ENCODE measurements around the gene NTRK2.

NTRK2 gene

GRCh38 chr9:84924266-84924665, 254.7 kb downstream of the NTRK2 start:
- no peak for FAIRE-seq
- no peak for DNase-seq (ENCODE audit: insufficient read length, low spot score)
- TF ChIP-seq POLR2AphosphoS5 (IDR thresholded peaks at IDR 0.05; ENCODE audit: low read depth, low read length) = no peak
- no peak for TF ChIP-seq POLR2A (IDR thresholded peaks at IDR 0.05; ENCODE audit: low read depth, low read length)
- no peak for TF ChIP-seq SPI1 (IDR thresholded peaks at IDR 0.05; ENCODE audit: low read depth, low read length)
- TF ChIP-seq TAF1 (IDR thresholded peaks at IDR 0.05; ENCODE audit: low read depth, low read length) = no peak
- TF ChIP-seq POU2F2 (IDR thresholded peaks at IDR 0.05; ENCODE audit: low read depth, low read length) = no peak
- TF ChIP-seq PAX5 (IDR thresholded peaks at IDR 0.05; ENCODE audit: insufficient read depth, low read length, severe bottlenecking) = no peak

- no peak for TF ChIP-seq TAF1 (IDR thresholded peaks at IDR 0.05; ENCODE audit: low read depth, low read length)
- no peak for TF ChIP-seq SPI1 (IDR thresholded peaks at IDR 0.05; ENCODE audit: low read depth, low read length)
- no peak for TF ChIP-seq POLR2A (IDR thresholded peaks at IDR 0.05; ENCODE audit: low read depth, low read length)
- TF ChIP-seq POLR2AphosphoS5 (IDR thresholded peaks at IDR 0.05; ENCODE audit: low read depth, low read length) = no peak
- TF ChIP-seq POU2F2 (IDR thresholded peaks at IDR 0.05; ENCODE audit: low read depth, low read length) = no peak
- TF ChIP-seq PAX5 (IDR thresholded peaks at IDR 0.05; ENCODE audit: insufficient read depth, low read length, severe bottlenecking) = no peak
- FAIRE-seq (no peak), DNase-seq (ENCODE audit: insufficient read length, low spot score) (no peak)
Observed at GRCh38 chr9:84925225-84925872, 255.8 kb downstream of the NTRK2 start.

GRCh38 chr9:84926793-84927192, 257.3 kb downstream of the NTRK2 start:
- TF ChIP-seq TAF1 (IDR thresholded peaks at IDR 0.05; ENCODE audit: low read depth, low read length) (no peak), SPI1 (IDR thresholded peaks at IDR 0.05; ENCODE audit: low read depth, low read length) (no peak), PAX5 (IDR thresholded peaks at IDR 0.05; ENCODE audit: insufficient read depth, low read length, severe bottlenecking) (no peak), POLR2A (IDR thresholded peaks at IDR 0.05; ENCODE audit: low read depth, low read length) (no peak), POU2F2 (IDR thresholded peaks at IDR 0.05; ENCODE audit: low read depth, low read length) (no peak), POLR2AphosphoS5 (IDR thresholded peaks at IDR 0.05; ENCODE audit: low read depth, low read length) (no peak)
- DNase-seq (ENCODE audit: insufficient read length, low spot score) = no peak
- no peak for FAIRE-seq

GRCh38 chr9:84928419-84928818, 258.9 kb downstream of the NTRK2 start:
- DNase-seq (ENCODE audit: insufficient read length, low spot score) = no peak
- TF ChIP-seq POLR2A (IDR thresholded peaks at IDR 0.05; ENCODE audit: low read depth, low read length) (no peak), TAF1 (IDR thresholded peaks at IDR 0.05; ENCODE audit: low read depth, low read length) (no peak), PAX5 (IDR thresholded peaks at IDR 0.05; ENCODE audit: insufficient read depth, low read length, severe bottlenecking) (no peak), SPI1 (IDR thresholded peaks at IDR 0.05; ENCODE audit: low read depth, low read length) (no peak), POLR2AphosphoS5 (IDR thresholded peaks at IDR 0.05; ENCODE audit: low read depth, low read length) (no peak), POU2F2 (IDR thresholded peaks at IDR 0.05; ENCODE audit: low read depth, low read length) (no peak)
- FAIRE-seq = no peak

GRCh38 chr9:84929068-84929467, 259.5 kb downstream of the NTRK2 start:
- FAIRE-seq (no peak), DNase-seq (ENCODE audit: insufficient read length, low spot score) (no peak)
- TF ChIP-seq SPI1 (IDR thresholded peaks at IDR 0.05; ENCODE audit: low read depth, low read length) (no peak), TAF1 (IDR thresholded peaks at IDR 0.05; ENCODE audit: low read depth, low read length) (no peak), POU2F2 (IDR thresholded peaks at IDR 0.05; ENCODE audit: low read depth, low read length) (no peak), POLR2AphosphoS5 (IDR thresholded peaks at IDR 0.05; ENCODE audit: low read depth, low read length) (no peak), POLR2A (IDR thresholded peaks at IDR 0.05; ENCODE audit: low read depth, low read length) (no peak), PAX5 (IDR thresholded peaks at IDR 0.05; ENCODE audit: insufficient read depth, low read length, severe bottlenecking) (no peak)

- TF ChIP-seq POLR2AphosphoS5 (IDR thresholded peaks at IDR 0.05; ENCODE audit: low read depth, low read length) (no peak), SPI1 (IDR thresholded peaks at IDR 0.05; ENCODE audit: low read depth, low read length) (no peak), PAX5 (IDR thresholded peaks at IDR 0.05; ENCODE audit: insufficient read depth, low read length, severe bottlenecking) (no peak), POLR2A (IDR thresholded peaks at IDR 0.05; ENCODE audit: low read depth, low read length) (no peak)
- DNase-seq (ENCODE audit: insufficient read length, low spot score) (no peak), FAIRE-seq (no peak)
Observed at GRCh38 chr9:84932915-84933527, 263.5 kb downstream of the NTRK2 start.

- TF ChIP-seq SPI1 (IDR thresholded peaks at IDR 0.05; ENCODE audit: low read depth, low read length) (no peak), TAF1 (IDR thresholded peaks at IDR 0.05; ENCODE audit: low read depth, low read length) (no peak), POLR2AphosphoS5 (IDR thresholded peaks at IDR 0.05; ENCODE audit: low read depth, low read length) (no peak)
- FAIRE-seq (no peak), DNase-seq (ENCODE audit: insufficient read length, low spot score) (no peak)
Observed at GRCh38 chr9:84935528-84936117, 266.1 kb downstream of the NTRK2 start.

- no peak for DNase-seq (ENCODE audit: insufficient read length, low spot score)
- FAIRE-seq = no peak
- TF ChIP-seq POLR2AphosphoS5 (IDR thresholded peaks at IDR 0.05; ENCODE audit: low read depth, low read length) (no peak), SPI1 (IDR thresholded peaks at IDR 0.05; ENCODE audit: low read depth, low read length) (no peak), POLR2A (IDR thresholded peaks at IDR 0.05; ENCODE audit: low read depth, low read length) (no peak), POU2F2 (IDR thresholded peaks at IDR 0.05; ENCODE audit: low read depth, low read length) (no peak)
Observed at GRCh38 chr9:84937180-84937579, 267.7 kb downstream of the NTRK2 start.

GRCh38 chr9:84937581-84937980, 268.1 kb downstream of the NTRK2 start:
- no peak for TF ChIP-seq POLR2A (IDR thresholded peaks at IDR 0.05; ENCODE audit: low read depth, low read length)
- TF ChIP-seq SPI1 (IDR thresholded peaks at IDR 0.05; ENCODE audit: low read depth, low read length) = no peak
- no peak for TF ChIP-seq POLR2AphosphoS5 (IDR thresholded peaks at IDR 0.05; ENCODE audit: low read depth, low read length)
- no peak for TF ChIP-seq POU2F2 (IDR thresholded peaks at IDR 0.05; ENCODE audit: low read depth, low read length)
- TF ChIP-seq TAF1 (IDR thresholded peaks at IDR 0.05; ENCODE audit: low read depth, low read length) = no peak
- no peak for TF ChIP-seq PAX5 (IDR thresholded peaks at IDR 0.05; ENCODE audit: insufficient read depth, low read length, severe bottlenecking)
- FAIRE-seq = no peak
- DNase-seq (ENCODE audit: insufficient read length, low spot score) = no peak

All from GM12891 (cell line).